ENCODE measurements around the gene PANK4. TPM values are rescaled to one million over a fixed set of nuclear protein-coding genes. Genes with fewer than 3 reads are reported as not detected.

Gene PANK4
- polyA plus RNA-seq, 1 donor (not counting 4 experiments of a cell fraction or from before 2014, with no cell fraction given), result 14.5 TPM

Other genes starting within 250 kb of the PANK4 start
- gene MORN1, start 135.0 kb downstream of the PANK4 start, polyA plus RNA-seq, result 2.1 to 3.9 TPM (median 3.7 TPM) in 3 replicates
- gene RER1, start 134.8 kb downstream of the PANK4 start, polyA plus RNA-seq, result 242 to 297 TPM (median 254 TPM) in 3 replicates
- 13.8 to 17.6 TPM (median 17.0 TPM) in 3 replicates for gene PEX10, start 114.0 kb downstream of the PANK4 start, polyA plus RNA-seq
- gene PLCH2, start 50.3 kb downstream of the PANK4 start, polyA plus RNA-seq, result 57.4 to 74.0 TPM (median 66.3 TPM) in 3 replicates
- 0.33 to 0.44 TPM (median 0.37 TPM) in 3 replicates for gene HES5, start 3.7 kb upstream of the PANK4 start, polyA plus RNA-seq
- 5.2 to 10.9 TPM (median 7.5 TPM) in 3 replicates for gene TNFRSF14, start 29.8 kb upstream of the PANK4 start, polyA plus RNA-seq
- 11.4 to 18.6 TPM (median 16.8 TPM) in 3 replicates for gene PRXL2B, start 60.2 kb upstream of the PANK4 start, polyA plus RNA-seq
- gene MMEL1, start 106.4 kb upstream of the PANK4 start, polyA plus RNA-seq, result 0.15 to 0.17 TPM in 2 of 3 replicates, not detected in the other

Data from keratinocyte (primary cell).